PC-3 (cell line): ENCODE results near the gene KIAA0930. TPM values are rescaled to one million over a fixed set of nuclear protein-coding genes. Genes with fewer than 3 reads are reported as not detected.
A peak's percentile ranks its signal among the peaks of the same experiment; 100 is the strongest.

Source experiments
- ATAC-seq: fragments of 200-7000 bp; cut with Tn5 transposase; 2 replicates; pipeline ENCODE4 v1.9.1; 2020; ENCODE audit warnings: mild to moderate bottlenecking, moderate library complexity
- BruUV-seq: library from RNA; stranded (reverse); fragments of 400-500 nt; replicated peaks from 2 replicates; lab custom pipeline; 2021; lab: Mats Ljungman, UMichigan
- CTCF ChIA-PET: fragments of 300-600 bp; sonication (Branson Sonifier 250); formaldehyde crosslinking; loops from one replicate; lab custom pipeline; 2022; ENCODE audit warnings: antibody characterized with exemption; lab: Charles Lee
- POLR2A ChIA-PET: fragments of 300-600 bp; sonication (Branson Sonifier 250); formaldehyde crosslinking; loops from one replicate; lab custom pipeline; 2022; ENCODE audit warnings: antibody characterized with exemption; ENCODE audit not compliant: unreplicated experiment; lab: Charles Lee
- DNase-seq: peaks from one replicate; pipeline ENCODE4 v3.0.0-alpha.2; 2015
- H2AFZ ChIP-seq: fragments of 300-600 bp; sonication (generic); 2 replicates; pipeline ENCODE4 v1.6.0; 2016; ENCODE audit warnings: antibody characterized with exemption, low read length
- H3F3A ChIP-seq: fragments of 300-600 bp; sonication (generic); one replicate; pipeline ENCODE4 v1.6.0; 2017; ENCODE audit warnings: antibody characterized with exemption, low read length, control low read depth, mild to moderate bottlenecking; ENCODE audit not compliant: unreplicated experiment
- H3K27ac ChIP-seq: fragments of 300-600 bp; sonication (generic); 2 replicates; pipeline ENCODE4 v1.5.1; 2016; ENCODE audit warnings: mild to moderate bottlenecking, low read length
- H3K27me3 ChIP-seq: fragments of 300-600 bp; sonication (generic); 2 replicates; pipeline ENCODE4 v1.6.1; 2016; ENCODE audit warnings: low read length, mixed read lengths
- H3K36me3 ChIP-seq: fragments of 300-600 bp; sonication (generic); 2 replicates; pipeline ENCODE4 v1.6.1; 2016; ENCODE audit warnings: low read depth, mixed run types, low read length, mixed read lengths
- H3K4me1 ChIP-seq: fragments of 300-600 bp; sonication (generic); 2 replicates; pipeline ENCODE4 v1.5.1; 2016; ENCODE audit warnings: low read length; ENCODE audit not compliant: insufficient read depth
- H3K4me2 ChIP-seq: fragments of 300-600 bp; sonication (generic); 2 replicates; pipeline ENCODE4 v1.6.0; 2016; ENCODE audit warnings: low read length
- H3K4me3 ChIP-seq: fragments of 300-600 bp; sonication (generic); 2 replicates; pipeline ENCODE4 v1.5.1; 2016; ENCODE audit warnings: mild to moderate bottlenecking, low read length, mixed read lengths
- H3K79me2 ChIP-seq: fragments of 300-600 bp; sonication (generic); 2 replicates; pipeline ENCODE4 v1.6.1; 2017; ENCODE audit warnings: low read length, mixed read lengths
- H3K9ac ChIP-seq: fragments of 300-600 bp; sonication (generic); 2 replicates; pipeline ENCODE4 v1.6.0; 2016; ENCODE audit warnings: mild to moderate bottlenecking, low read length
- H3K9me2 ChIP-seq: fragments of 300-600 bp; sonication (generic); replicated peaks from 2 replicates; pipeline ENCODE4 v1.6.1; 2016; ENCODE audit warnings: mixed run types, low read length, mixed read lengths
- H3K9me3 ChIP-seq: fragments of 300-600 bp; sonication (generic); 2 replicates; pipeline ENCODE4 v1.6.1; 2016; ENCODE audit warnings: low read length, mixed read lengths
- H4K20me1 ChIP-seq: fragments of 300-600 bp; sonication (generic); 2 replicates; pipeline ENCODE4 v1.6.1; 2016; ENCODE audit warnings: low read length, mixed read lengths
- EZH2 ChIP-seq: fragments of 300-600 bp; sonication (generic); IDR thresholded peaks from one replicate; pipeline ENCODE4 v1.6.1; 2017; ENCODE audit warnings: antibody characterized with exemption, mild to moderate bottlenecking, low read length; ENCODE audit not compliant: unreplicated experiment
- EZH2phosphoT487 ChIP-seq: fragments of 300-600 bp; sonication (generic); IDR thresholded peaks from 2 replicates; pipeline ENCODE4 v1.6.1; 2018; ENCODE audit warnings: mild to moderate bottlenecking, antibody characterized with exemption, low read length, borderline replicate concordance
- intact Hi-C: fragments of 100-400 bp; cut with micrococcal nuclease; formaldehyde crosslinking; loops from 2 replicates; pipeline ENCODE4 v1.9.0; 2023
- total RNA-seq: library from RNA; depleted of rRNA; stranded (reverse); fragments of >200 nt; gene quantifications from 2 replicates; pipeline ENCODE4 v1.2.3, GENCODE V29; 2014
- TF ChIP-seq, protein P1 (sequence below): fragments of 300-600 bp; sonication (generic); conservative IDR thresholded peaks from 2 replicates; pipeline ENCODE4 v1.5.1; 2017; ENCODE audit warnings: antibody characterized with exemption, low read depth, mild to moderate bottlenecking, low read length

Gene KIAA0930
- total RNA-seq, 1 experiment from 2014 or later: 29.8 TPM

DNA sequence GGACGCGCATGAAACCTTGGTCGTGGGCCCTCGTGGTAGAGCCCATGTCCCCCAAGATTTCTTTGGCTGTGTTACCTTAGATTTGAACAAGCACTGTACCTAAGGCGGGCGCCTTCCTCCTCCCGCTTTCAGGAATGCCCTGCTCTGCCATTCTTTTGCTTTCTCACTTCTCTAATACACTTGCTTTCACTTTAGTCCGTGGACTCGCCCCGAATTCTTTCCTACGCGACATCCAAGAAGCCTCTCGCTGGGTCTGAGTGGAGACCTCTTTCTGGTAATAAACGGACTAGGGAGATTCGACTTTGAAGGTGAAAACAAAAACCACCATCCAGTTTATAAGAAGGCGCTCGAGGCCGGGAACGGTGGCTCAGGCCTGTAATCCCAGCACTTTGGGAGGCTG is 78.2 kb downstream of the KIAA0930 start:
- no peak for TF ChIP-seq EZH2phosphoT487
- TF ChIP-seq, protein P1, sequence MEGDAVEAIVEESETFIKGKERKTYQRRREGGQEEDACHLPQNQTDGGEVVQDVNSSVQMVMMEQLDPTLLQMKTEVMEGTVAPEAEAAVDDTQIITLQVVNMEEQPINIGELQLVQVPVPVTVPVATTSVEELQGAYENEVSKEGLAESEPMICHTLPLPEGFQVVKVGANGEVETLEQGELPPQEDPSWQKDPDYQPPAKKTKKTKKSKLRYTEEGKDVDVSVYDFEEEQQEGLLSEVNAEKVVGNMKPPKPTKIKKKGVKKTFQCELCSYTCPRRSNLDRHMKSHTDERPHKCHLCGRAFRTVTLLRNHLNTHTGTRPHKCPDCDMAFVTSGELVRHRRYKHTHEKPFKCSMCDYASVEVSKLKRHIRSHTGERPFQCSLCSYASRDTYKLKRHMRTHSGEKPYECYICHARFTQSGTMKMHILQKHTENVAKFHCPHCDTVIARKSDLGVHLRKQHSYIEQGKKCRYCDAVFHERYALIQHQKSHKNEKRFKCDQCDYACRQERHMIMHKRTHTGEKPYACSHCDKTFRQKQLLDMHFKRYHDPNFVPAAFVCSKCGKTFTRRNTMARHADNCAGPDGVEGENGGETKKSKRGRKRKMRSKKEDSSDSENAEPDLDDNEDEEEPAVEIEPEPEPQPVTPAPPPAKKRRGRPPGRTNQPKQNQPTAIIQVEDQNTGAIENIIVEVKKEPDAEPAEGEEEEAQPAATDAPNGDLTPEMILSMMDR: no peak
- Histone ChIP-seq H3K4me1 (peaks cover 28% of the 10 kb centered on the region), H3K9ac (peak overlapping the region; percentile 100), H3K4me2 (peak overlapping the region; percentile 95), H3K9me3 (no peaks in the 10 kb centered on the region), H3K4me3 (peak overlapping the region; percentile 99), H3K27ac (peak overlapping the region; percentile 99), H3K27me3 (no peaks in the 10 kb centered on the region), H3K79me2 (peaks cover 93% of the 10 kb centered on the region), H3K36me3 (peaks cover 9% of the 10 kb centered on the region; the same call in 1 of the 2 replicates), H2AFZ (no peak overlapping the region), H3K9me2 (no peaks in the 10 kb centered on the region), H4K20me1 (peaks cover 13% of the 10 kb centered on the region), H3F3A (peaks cover 3% of the 10 kb centered on the region)
- intact Hi-C loops: loop anchor here (5.0 kb wide), 1 partner anchor 60 kb away; no protein-coding TSS in a partner anchor
- ChIA-PET POLR2A (no interaction called here), CTCF (no interaction called here)
- DNase-seq: no peak
- ATAC-seq: no peak
- TSS peak; percentile 85 for BruUV-seq

DNA sequence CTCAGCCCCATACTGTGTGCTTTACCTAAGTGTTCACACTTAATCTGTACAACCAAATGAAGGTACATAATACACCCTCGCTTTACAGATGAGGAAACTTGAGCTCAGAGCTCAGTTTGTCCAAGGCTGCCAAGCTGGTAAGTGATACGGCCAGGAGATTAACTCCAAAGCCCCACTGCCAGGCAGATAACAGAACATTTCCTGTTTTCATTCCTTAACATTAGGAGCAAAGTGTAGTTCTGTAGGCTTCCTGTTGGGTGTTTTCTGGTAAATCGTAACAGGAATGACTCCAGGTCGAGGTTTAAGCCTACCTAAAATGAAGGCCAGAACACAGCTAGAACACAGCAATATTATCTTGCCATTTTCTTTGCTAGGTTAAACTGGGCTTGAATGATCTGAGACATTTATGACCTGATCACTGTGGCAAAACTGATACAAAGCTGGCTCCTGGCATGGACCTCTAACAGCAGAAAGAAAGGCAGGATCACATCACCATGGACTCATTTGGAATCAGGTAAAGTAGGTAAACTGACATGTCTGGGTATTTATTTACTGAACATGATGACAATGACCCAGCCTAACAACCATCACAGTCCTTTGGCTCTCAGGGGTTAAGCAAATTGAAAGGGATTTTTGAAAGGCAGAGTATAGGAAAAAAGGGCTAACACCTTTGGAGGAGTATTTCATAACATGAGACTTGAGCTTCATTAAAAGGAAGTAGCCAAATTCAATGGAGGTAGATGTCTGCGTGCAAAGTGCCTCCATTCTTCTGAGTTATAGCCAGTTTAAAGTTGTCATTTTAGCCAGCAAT is 80.8 kb downstream of the KIAA0930 start:
- no peak for ATAC-seq
- H3K9ac ChIP-seq: no peak overlapping the region; the same call in 1 of the 2 replicates
- H3K4me1 ChIP-seq: peaks cover 31% of the 10 kb centered on the region
- DNase-seq: peak; percentile 23
- H3F3A ChIP-seq: peaks cover 3% of the 10 kb centered on the region
- intact Hi-C loops: loop anchor here (5.0 kb wide), 1 partner anchor 58 kb away; no protein-coding TSS in a partner anchor
- H3K4me3 ChIP-seq: peak overlapping the region; percentile 31; the same call in 1 of the 2 replicates
- H3K9me2 ChIP-seq: no peaks in the 10 kb centered on the region
- ChIA-PET CTCF (no interaction called here), POLR2A (no interaction called here)
- peaks cover 2% of the 10 kb centered on the region for H4K20me1 ChIP-seq
- H3K27ac ChIP-seq: peak overlapping the region; percentile 16
- H3K4me2 ChIP-seq: peak overlapping the region; percentile 82
- TF ChIP-seq EZH2 (no peak), EZH2phosphoT487 (no peak)
- TF ChIP-seq, protein P1: no peak
- H2AFZ ChIP-seq: no peak overlapping the region
- no peaks in the 10 kb centered on the region for H3K27me3 ChIP-seq
- BruUV-seq: no TSS peak
- H3K36me3 ChIP-seq: peaks cover 7% of the 10 kb centered on the region
- no peaks in the 10 kb centered on the region for H3K9me3 ChIP-seq
- peaks cover 79% of the 10 kb centered on the region for H3K79me2 ChIP-seq

DNA sequence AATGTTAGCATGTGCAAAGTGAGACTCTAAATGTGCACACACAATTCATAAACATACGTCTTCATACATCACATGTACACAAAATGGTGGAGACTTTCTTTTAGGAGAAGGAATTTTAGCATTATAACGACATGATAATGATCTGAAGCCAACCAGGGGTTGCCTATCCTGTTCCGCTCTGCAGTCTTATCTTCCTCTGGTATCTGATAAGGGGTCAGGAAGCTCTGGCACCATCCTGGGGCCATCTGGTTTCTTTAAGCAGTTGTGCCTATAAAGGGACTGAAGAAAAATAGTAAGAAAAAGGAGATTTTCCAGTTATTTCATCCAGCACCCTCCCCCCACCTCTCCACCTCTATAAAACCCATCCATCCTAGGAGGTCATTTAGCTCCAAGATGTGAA is 82.8 kb downstream of the KIAA0930 start:
- Histone ChIP-seq H3K79me2 (peaks cover 71% of the 10 kb centered on the region), H3K9ac (no peak overlapping the region), H4K20me1 (no peaks in the 10 kb centered on the region), H3K4me2 (no peak overlapping the region), H2AFZ (no peak overlapping the region), H3K9me2 (no peaks in the 10 kb centered on the region), H3K27me3 (no peaks in the 10 kb centered on the region), H3K36me3 (peaks cover 7% of the 10 kb centered on the region), H3K27ac (no peak overlapping the region), H3K4me1 (peaks cover 35% of the 10 kb centered on the region), H3F3A (peaks cover 3% of the 10 kb centered on the region), H3K9me3 (no peaks in the 10 kb centered on the region), H3K4me3 (no peak overlapping the region)
- intact Hi-C loops: no loop called here
- CTCF ChIA-PET: no interaction called here
- TF ChIP-seq EZH2phosphoT487: no peak
- TF ChIP-seq, protein P1: no peak
- TF ChIP-seq EZH2: no peak
- no peak for DNase-seq
- POLR2A ChIA-PET: interaction anchor here (0.5 kb wide), 1 partner anchor 34 kb away, joined by 6 read pairs; no protein-coding TSS in a partner anchor
- no TSS peak for BruUV-seq
- ATAC-seq: no peak
